OCI-LY3 (cell line): ENCODE data around the gene CCDC158.

ENCODE experiments used
- CTCF ChIP-seq: fragments of 200-600, 300-600 bp; sonication (generic); IDR thresholded peaks from 2 replicates; pipeline ENCODE4 v1.5.1; 2014; ENCODE audit warnings: antibody characterized with exemption, low read length, low read depth
- EZH2phosphoT487 ChIP-seq: fragments of 200-600 bp; shearing (Covaris generic); IDR thresholded peaks from 2 replicates; pipeline ENCODE4 v1.6.1; 2018; ENCODE audit warnings: antibody characterized with exemption, mixed run types, low read depth

GRCh38 chr4:76357981-76358380 lies 63.0 kb downstream of the CCDC158 start:
- TF ChIP-seq CTCF (no peak), EZH2phosphoT487 (no peak)
